Measurements from ENCODE around the gene AIFM3.
"Not testable (repeated sequence)": the region's sequence is repeated elsewhere in the genome, so short reads cannot be mapped to it uniquely, and the experiment has no call there.

Gene AIFM3

GRCh38 chr22:20968281-20968977, 1.4 kb downstream of the AIFM3 start:
- no peak for ATAC-seq (replicated peaks)
- H3K4me3 Mint-ChIP-seq = no peak overlapping the region
- no peak overlapping the region for H3K27ac Mint-ChIP-seq
- no peaks in the 10 kb centered on the region for H3K36me3 Mint-ChIP-seq (ENCODE audit: insufficient read depth)
- H3K9me3 Mint-ChIP-seq = no peaks in the 10 kb centered on the region
- H3K27me3 Mint-ChIP-seq = peaks cover 12 to 15% of the 10 kb centered on the region in 2 donors
- no peak for DNase-seq
- H3K4me1 Mint-ChIP-seq (ENCODE audit: low read depth in 2 of 2) = peaks cover 5 to 8% of the 10 kb centered on the region in 2 donors

GRCh38 chr22:20970939-20971657, 4.0 kb downstream of the AIFM3 start:
- DNase-seq = no peak
- Mint-ChIP-seq H3K4me1 (ENCODE audit: low read depth in 2 of 2) (no peaks in the 10 kb centered on the region), H3K36me3 (ENCODE audit: insufficient read depth) (no peaks in the 10 kb centered on the region), H3K4me3 (no peak overlapping the region), H3K9me3 (no peaks in the 10 kb centered on the region), H3K27ac (peak overlapping the region in 1 of 2 donors; percentile 46), H3K27me3 (peaks cover 6 to 21% of the 10 kb centered on the region in 2 donors)
- no peak for ATAC-seq (replicated peaks)

GRCh38 chr22:20972014-20972694, 5.1 kb downstream of the AIFM3 start:
- not testable (repeated sequence) for ATAC-seq (replicated peaks); H3K4me3 Mint-ChIP-seq; H3K4me1 Mint-ChIP-seq (ENCODE audit: low read depth in 2 of 2); H3K27ac Mint-ChIP-seq; DNase-seq; H3K9me3 Mint-ChIP-seq; H3K36me3 Mint-ChIP-seq (ENCODE audit: insufficient read depth)
- peaks cover 8 to 26% of the 10 kb centered on the region in 2 donors for H3K27me3 Mint-ChIP-seq

GRCh38 chr22:20972933-20973577, 6.0 kb downstream of the AIFM3 start:
- H3K27me3 Mint-ChIP-seq = peaks cover 8 to 26% of the 10 kb centered on the region in 2 donors
- no peak overlapping the region for H3K27ac Mint-ChIP-seq
- H3K4me3 Mint-ChIP-seq = no peak overlapping the region

GRCh38 chr22:20973634-20974286, 6.7 kb downstream of the AIFM3 start:
- ATAC-seq (replicated peaks) (no peak), DNase-seq (no peak)
- Mint-ChIP-seq H3K9me3 (no peaks in the 10 kb centered on the region), H3K4me1 (ENCODE audit: low read depth in 2 of 2) (peaks cover 0 to under 1% of the 10 kb centered on the region in 2 donors), H3K36me3 (ENCODE audit: insufficient read depth) (no peaks in the 10 kb centered on the region), H3K4me3 (no peak overlapping the region), H3K27me3 (peaks cover 8 to 26% of the 10 kb centered on the region in 2 donors), H3K27ac (no peak overlapping the region)

More at GRCh38 chr22:20972933-20973577, 6.0 kb downstream of the AIFM3 start:
- Mint-ChIP-seq H3K36me3 (ENCODE audit: insufficient read depth) (no peaks in the 10 kb centered on the region), H3K4me1 (ENCODE audit: low read depth in 2 of 2) (no peaks in the 10 kb centered on the region), H3K9me3 (no peaks in the 10 kb centered on the region)
- no peak for ATAC-seq (replicated peaks)
- no peak for DNase-seq

GRCh38 chr22:20974336-20974955, 7.4 kb downstream of the AIFM3 start:
- peaks cover 8 to 26% of the 10 kb centered on the region in 2 donors for H3K27me3 Mint-ChIP-seq
- H3K4me1 Mint-ChIP-seq (ENCODE audit: low read depth in 2 of 2) = peaks cover 4 to 6% of the 10 kb centered on the region in 2 donors

GRCh38 chr22:20975541-20976290, 8.7 kb downstream of the AIFM3 start:
- no peak for ATAC-seq (replicated peaks)
- no peaks in the 10 kb centered on the region for H3K9me3 Mint-ChIP-seq
- H3K4me1 Mint-ChIP-seq (ENCODE audit: low read depth in 2 of 2) = peaks cover 4 to 13% of the 10 kb centered on the region in 2 donors
- no peaks in the 10 kb centered on the region for H3K36me3 Mint-ChIP-seq (ENCODE audit: insufficient read depth)
- no peak for DNase-seq
- H3K27ac Mint-ChIP-seq = no peak overlapping the region
- H3K27me3 Mint-ChIP-seq = peaks cover 8 to 26% of the 10 kb centered on the region in 2 donors
- no peak overlapping the region for H3K4me3 Mint-ChIP-seq

More at GRCh38 chr22:20974336-20974955, 7.4 kb downstream of the AIFM3 start:
- ATAC-seq (replicated peaks) (no peak), DNase-seq (no peak)
- no peaks in the 10 kb centered on the region for H3K9me3 Mint-ChIP-seq
- no peaks in the 10 kb centered on the region for H3K36me3 Mint-ChIP-seq (ENCODE audit: insufficient read depth)
- no peak overlapping the region for H3K4me3 Mint-ChIP-seq
- H3K27ac Mint-ChIP-seq = no peak overlapping the region

- no peak overlapping the region for H3K4me3 Mint-ChIP-seq
- no peak overlapping the region for H3K27ac Mint-ChIP-seq
- no peaks in the 10 kb centered on the region for H3K9me3 Mint-ChIP-seq
- peaks cover 9 to 19% of the 10 kb centered on the region in 2 donors for H3K4me1 Mint-ChIP-seq (ENCODE audit: low read depth in 2 of 2)
- H3K27me3 Mint-ChIP-seq = peaks cover 8 to 26% of the 10 kb centered on the region in 2 donors
- no peak for ATAC-seq (replicated peaks)
- H3K36me3 Mint-ChIP-seq (ENCODE audit: insufficient read depth) = no peaks in the 10 kb centered on the region
- no peak for DNase-seq
These were observed 9.3 kb downstream of the AIFM3 start for GRCh38 chr22:20976291-20976877.

GRCh38 chr22:20977019-20977418, 10.0 kb downstream of the AIFM3 start:
- no peaks in the 10 kb centered on the region for H3K9me3 Mint-ChIP-seq
- no peak overlapping the region for H3K4me3 Mint-ChIP-seq
- H3K4me1 Mint-ChIP-seq (ENCODE audit: low read depth in 2 of 2) = peaks cover 12 to 21% of the 10 kb centered on the region in 2 donors
- DNase-seq (no peak), ATAC-seq (replicated peaks) (no peak)
- H3K36me3 Mint-ChIP-seq (ENCODE audit: insufficient read depth) = peaks cover 3% of the 10 kb centered on the region
- H3K27ac Mint-ChIP-seq = no peak overlapping the region
- H3K27me3 Mint-ChIP-seq = peaks cover 8 to 26% of the 10 kb centered on the region in 2 donors

GRCh38 chr22:20977516-20978170, 10.6 kb downstream of the AIFM3 start:
- Mint-ChIP-seq H3K27me3 (peaks cover 8 to 26% of the 10 kb centered on the region in 2 donors), H3K4me3 (no peak overlapping the region), H3K4me1 (ENCODE audit: low read depth in 2 of 2) (peaks cover 16 to 25% of the 10 kb centered on the region in 2 donors), H3K27ac (no peak overlapping the region), H3K9me3 (no peaks in the 10 kb centered on the region), H3K36me3 (ENCODE audit: insufficient read depth) (peaks cover 5% of the 10 kb centered on the region)
- ATAC-seq (replicated peaks) = no peak
- no peak for DNase-seq

GRCh38 chr22:20978419-20978818, 11.4 kb downstream of the AIFM3 start:
- DNase-seq (no peak), ATAC-seq (replicated peaks) (no peak)
- no peak overlapping the region for H3K27ac Mint-ChIP-seq
- peaks cover 8 to 26% of the 10 kb centered on the region in 2 donors for H3K27me3 Mint-ChIP-seq
- H3K4me3 Mint-ChIP-seq = no peak overlapping the region
- H3K36me3 Mint-ChIP-seq (ENCODE audit: insufficient read depth) = peaks cover 6% of the 10 kb centered on the region
- H3K9me3 Mint-ChIP-seq = no peaks in the 10 kb centered on the region
- H3K4me1 Mint-ChIP-seq (ENCODE audit: low read depth in 2 of 2) = peaks cover 23 to 29% of the 10 kb centered on the region in 2 donors
